GM23248 (cell line): Measurements from ENCODE around the gene PSMG1. TPM values are rescaled to one million over a fixed set of nuclear protein-coding genes. Genes with fewer than 3 reads are reported as not detected.

Experiments
- DNase-seq: peaks from one replicate; pipeline ENCODE4 v3.0.0-alpha.2; 2015
- H2AFZ ChIP-seq: fragments of 200-600 bp; sonication (generic); 2 replicates; pipeline ENCODE4 v1.6.1; 2016; ENCODE audit warnings: antibody characterized with exemption
- H3F3A ChIP-seq: fragments of 200-600 bp; sonication (generic); 2 replicates; pipeline ENCODE4 v1.6.1; 2016; ENCODE audit warnings: mild to moderate bottlenecking, antibody characterized with exemption, mixed run types; ENCODE audit not compliant: insufficient read depth
- H3K27ac ChIP-seq: fragments of 200-600 bp; sonication (generic); 2 replicates; pipeline ENCODE4 v1.5.1; 2016; ENCODE audit warnings: mild to moderate bottlenecking
- H3K27me3 ChIP-seq: fragments of 200-600 bp; sonication (generic); replicated peaks from 2 replicates; pipeline ENCODE4 v1.6.1; 2016; ENCODE audit warnings: mild to moderate bottlenecking; ENCODE audit not compliant: insufficient read depth
- H3K36me3 ChIP-seq: fragments of 200-600 bp; sonication (generic); 2 replicates; pipeline ENCODE4 v1.6.1; 2016; ENCODE audit warnings: low read depth, mild to moderate bottlenecking
- H3K4me1 ChIP-seq: fragments of 200-600 bp; sonication (generic); 2 replicates; pipeline ENCODE4 v1.6.1; 2016; ENCODE audit warnings: mild to moderate bottlenecking; ENCODE audit not compliant: insufficient read depth
- H3K4me2 ChIP-seq: fragments of 200-600 bp; sonication (generic); one replicate; pipeline ENCODE4 v1.6.1; 2016; ENCODE audit warnings: mild to moderate bottlenecking; ENCODE audit not compliant: unreplicated experiment
- H3K4me3 ChIP-seq: fragments of 200-600 bp; sonication (generic); 2 replicates; pipeline ENCODE4 v1.5.1; 2016; ENCODE audit warnings: mild to moderate bottlenecking
- H3K79me2 ChIP-seq: fragments of 200-600 bp; sonication (generic); 2 replicates; pipeline ENCODE4 v1.6.1; 2016; ENCODE audit warnings: mild to moderate bottlenecking; ENCODE audit not compliant: insufficient read depth
- H3K9ac ChIP-seq: fragments of 200-600 bp; sonication (generic); 2 replicates; pipeline ENCODE4 v1.6.1; 2016; ENCODE audit warnings: mild to moderate bottlenecking
- H3K9me2 ChIP-seq: fragments of 200-600 bp; sonication (generic); 2 replicates; pipeline ENCODE4 v1.6.1; 2016; ENCODE audit warnings: mixed run types, mild to moderate bottlenecking, moderate library complexity; ENCODE audit not compliant: insufficient read depth
- H3K9me3 ChIP-seq: fragments of 200-600 bp; sonication (generic); one replicate; pipeline ENCODE4 v1.6.1; 2017; ENCODE audit warnings: low read depth
- H4K20me1 ChIP-seq: fragments of 200-600 bp; sonication (generic); 2 replicates; pipeline ENCODE4 v1.6.0; 2016; ENCODE audit not compliant: insufficient read depth
- EZH2 ChIP-seq: fragments of 200-600 bp; sonication (generic); IDR thresholded peaks from 2 replicates; pipeline ENCODE4 v1.6.1; 2018; ENCODE audit warnings: antibody characterized with exemption, mild to moderate bottlenecking; ENCODE audit not compliant: insufficient read depth, poor library complexity, severe bottlenecking
- EZH2phosphoT487 ChIP-seq: fragments of 200-600 bp; sonication (generic); IDR thresholded peaks from 2 replicates; pipeline ENCODE4 v1.6.1; 2018; ENCODE audit warnings: antibody characterized with exemption, moderate library complexity, mild to moderate bottlenecking, low read depth; ENCODE audit not compliant: insufficient read depth
- WGBS, 2 experiments: methylation state at CpG; one replicate each; pipeline ENCODE4 v1.1.6; 2015 to 2017; ENCODE audit warnings: low lambda C conversion rate in 2 of 2, low coverage in 1 of 2; ENCODE audit errors: missing lambda C conversion rate in 2 of 2; 5-methylcytosine and 5-hydroxymethylcytosine counted together
- in situ Hi-C: fragments of 300-500 bp; cut with MboI; formaldehyde crosslinking; loops from 2 replicates; pipeline ENCODE4 v1.15.0; 2020
- polyA plus RNA-seq: library from polyadenylated mRNA; unstranded; fragments of >200 nt; fragmentation: Nextera tagmentation; extraction: Ambion mirVana; gene quantifications from 2 replicates; pipeline ENCODE4 v1.2.1, GENCODE V29; 2016
- total RNA-seq: library from RNA; depleted of rRNA; stranded (reverse); fragments of >200 nt; shearing (Covaris generic); gene quantifications from 2 replicates; pipeline ENCODE4 v1.2.3, GENCODE V29; 2014

The PSMG1 gene
- total and polyA plus RNA-seq, 2 experiments from 2014 or later: 40.7 to 88.0 TPM

- Histone ChIP-seq H2AFZ (no peak overlapping the region), H4K20me1 (0 out of 2 replicates have a peak, but pooled peaks cover 4% of the 10 kb centered on the region), H3K79me2 (no peaks in the 10 kb centered on the region), H3K4me1 (peaks cover 36% of the 10 kb centered on the region), H3K27me3 (no peaks in the 10 kb centered on the region), H3K27ac (peak overlapping the region; percentile 85; the same call in 1 of the 2 replicates), H3K9ac (no peak overlapping the region), H3K4me3 (no peak overlapping the region), H3K4me2 (no peak overlapping the region), H3K36me3 (peaks cover 13% of the 10 kb centered on the region), H3K9me2 (no peaks in the 10 kb centered on the region), H3K9me3 (no peaks in the 10 kb centered on the region), H3F3A (peaks cover 51% of the 10 kb centered on the region)
- whole genome bisulfite sequencing, 2 experiments: 75 to 77% methylated on average over 2 of the region's 2 CpGs
- in situ Hi-C loops: no loop called here
- no peak for TF ChIP-seq EZH2
- no peak for TF ChIP-seq EZH2phosphoT487
- DNase-seq: peak; percentile 41
Observed at GRCh38 chr21:39188521-39189139, 5.4 kb upstream of the PSMG1 start.

GRCh38 chr21:39187141-39187540 is 3.9 kb upstream of the PSMG1 start:
- H4K20me1 ChIP-seq: 0 out of 2 replicates have a peak, but pooled peaks cover 4% of the 10 kb centered on the region
- H3K27me3 ChIP-seq: no peaks in the 10 kb centered on the region
- TF ChIP-seq EZH2: no peak
- no peak for TF ChIP-seq EZH2phosphoT487
- no peak for DNase-seq
- no peak overlapping the region for H3K27ac ChIP-seq
- in situ Hi-C loops: no loop called here
- H2AFZ ChIP-seq: no peak overlapping the region
- H3K4me3 ChIP-seq: no peak overlapping the region
- no peaks in the 10 kb centered on the region for H3K9me2 ChIP-seq
- H3F3A ChIP-seq: peaks cover 48% of the 10 kb centered on the region
- no peak overlapping the region for H3K4me2 ChIP-seq
- peaks cover 6% of the 10 kb centered on the region; the same call in 1 of the 2 replicates for H3K36me3 ChIP-seq
- WGBS, 2 experiments: 57% methylated on average over 5 of the region's 5 CpGs
- peaks cover 9% of the 10 kb centered on the region for H3K79me2 ChIP-seq
- no peak overlapping the region for H3K9ac ChIP-seq
- no peaks in the 10 kb centered on the region for H3K9me3 ChIP-seq
- peaks cover 38% of the 10 kb centered on the region for H3K4me1 ChIP-seq

- peaks cover 13% of the 10 kb centered on the region for H3K79me2 ChIP-seq
- no peak for TF ChIP-seq EZH2phosphoT487
- TF ChIP-seq EZH2: no peak
- no peaks in the 10 kb centered on the region for H3K9me2 ChIP-seq
- H3K27ac ChIP-seq: no peak overlapping the region
- in situ Hi-C loops: no loop called here
- no peaks in the 10 kb centered on the region for H3K27me3 ChIP-seq
- H4K20me1 ChIP-seq: 0 out of 2 replicates have a peak, but pooled peaks cover 4% of the 10 kb centered on the region
- peaks cover 4% of the 10 kb centered on the region; the same call in 1 of the 2 replicates for H3K36me3 ChIP-seq
- H3K9ac ChIP-seq: no peak overlapping the region
- H3K9me3 ChIP-seq: no peaks in the 10 kb centered on the region
- DNase-seq: peak; percentile 8
- peaks cover 43% of the 10 kb centered on the region for H3K4me1 ChIP-seq
- no peak overlapping the region for H3K4me3 ChIP-seq
- no peak overlapping the region for H3K4me2 ChIP-seq
- no peak overlapping the region for H2AFZ ChIP-seq
- peaks cover 44% of the 10 kb centered on the region for H3F3A ChIP-seq
Observed at GRCh38 chr21:39186676-39187075, 3.4 kb upstream of the PSMG1 start.

GRCh38 chr21:39185157-39185556 is 1.9 kb upstream of the PSMG1 start:
- H3K36me3 ChIP-seq: peaks cover 3% of the 10 kb centered on the region; the same call in 1 of the 2 replicates
- no peaks in the 10 kb centered on the region for H3K27me3 ChIP-seq
- H3K9ac ChIP-seq: peak overlapping the region; percentile 97; the same call in 1 of the 2 replicates
- peaks cover 42% of the 10 kb centered on the region for H3K4me1 ChIP-seq
- H4K20me1 ChIP-seq: no peaks in the 10 kb centered on the region
- no peaks in the 10 kb centered on the region for H3K9me2 ChIP-seq
- peaks cover 28% of the 10 kb centered on the region for H3K79me2 ChIP-seq
- H3K27ac ChIP-seq: peak overlapping the region; percentile 89; the same call in 1 of the 2 replicates
- H3F3A ChIP-seq: peaks cover 29% of the 10 kb centered on the region
- no peak overlapping the region for H2AFZ ChIP-seq
- H3K9me3 ChIP-seq: no peaks in the 10 kb centered on the region
- WGBS, 2 experiments: 49 to 55% methylated on average over 2 of the region's 2 CpGs
- no peak overlapping the region for H3K4me2 ChIP-seq
- DNase-seq: no peak
- TF ChIP-seq EZH2phosphoT487 (no peak), EZH2 (no peak)
- in situ Hi-C loops: no loop called here
- no peak overlapping the region for H3K4me3 ChIP-seq
